ENCODE results near the gene NAA11.

NAA11 gene

GRCh38 chr4:79325864-79326328 lies at the start of gene NAA11:
Gene NAA11 (minus strand): TSS chr4:79326061. CDS start chr4:79325877, 184 bp downstream.
- DNase-seq (ENCODE audit: low read depth) = no peak

- DNase-seq (ENCODE audit: low read depth) = no peak
Observed at GRCh38 chr4:79370026-79370425, 44.2 kb upstream of the NAA11 start.

- no peak for DNase-seq (ENCODE audit: low read depth)
Observed at GRCh38 chr4:79367096-79367495, 41.2 kb upstream of the NAA11 start.

GRCh38 chr4:79366422-79366821 lies 40.6 kb upstream of the NAA11 start:
- DNase-seq (ENCODE audit: low read depth) = no peak

- no peak for DNase-seq (ENCODE audit: low read depth)
Observed at GRCh38 chr4:79364061-79364460, 38.2 kb upstream of the NAA11 start.

GRCh38 chr4:79362626-79363025 lies 36.8 kb upstream of the NAA11 start:
- DNase-seq (ENCODE audit: low read depth) = no peak

- DNase-seq (ENCODE audit: low read depth) = no peak
Observed at GRCh38 chr4:79360006-79360405, 34.1 kb upstream of the NAA11 start.

GRCh38 chr4:79358438-79358837 lies 32.6 kb upstream of the NAA11 start:
- DNase-seq (ENCODE audit: low read depth) = no peak

GRCh38 chr4:79357365-79357764 lies 31.5 kb upstream of the NAA11 start:
- no peak for DNase-seq (ENCODE audit: low read depth)

- DNase-seq (ENCODE audit: low read depth) = no peak
Observed at GRCh38 chr4:79353075-79353474, 27.2 kb upstream of the NAA11 start.

GRCh38 chr4:79348405-79348804 lies 22.5 kb upstream of the NAA11 start:
- DNase-seq (ENCODE audit: low read depth) = no peak

- no peak for DNase-seq (ENCODE audit: low read depth)
Observed at GRCh38 chr4:79341893-79342653, 16.2 kb upstream of the NAA11 start.

GRCh38 chr4:79340568-79340967 lies 14.7 kb upstream of the NAA11 start:
- no peak for DNase-seq (ENCODE audit: low read depth)

- DNase-seq (ENCODE audit: low read depth) = no peak
Observed at GRCh38 chr4:79338148-79338547, 12.3 kb upstream of the NAA11 start.

GRCh38 chr4:79334783-79335182 lies 8.9 kb upstream of the NAA11 start:
- DNase-seq (ENCODE audit: low read depth) = no peak

- no peak for DNase-seq (ENCODE audit: low read depth)
Observed at GRCh38 chr4:79334341-79334740, 8.5 kb upstream of the NAA11 start.

- DNase-seq (ENCODE audit: low read depth) = no peak
Observed at GRCh38 chr4:79331126-79331876, 5.4 kb upstream of the NAA11 start.

- no peak for DNase-seq (ENCODE audit: low read depth)
Observed at GRCh38 chr4:79330720-79331119, 4.9 kb upstream of the NAA11 start.

- no peak for DNase-seq (ENCODE audit: low read depth)
Observed at GRCh38 chr4:79325436-79325835, 425 bp downstream of the NAA11 start.

GRCh38 chr4:79319975-79320374 lies 5.9 kb downstream of the NAA11 start:
- DNase-seq (ENCODE audit: low read depth) = no peak

- DNase-seq (ENCODE audit: low read depth) = no peak
Observed at GRCh38 chr4:79317711-79318110, 8.2 kb downstream of the NAA11 start.

- no peak for DNase-seq (ENCODE audit: low read depth)
Observed at GRCh38 chr4:79315891-79316290, 10.0 kb downstream of the NAA11 start.

- no peak for DNase-seq (ENCODE audit: low read depth)
Observed at GRCh38 chr4:79311279-79311678, 14.6 kb downstream of the NAA11 start.
